Esophagus (tissue), 2 donors: ENCODE data around the gene UTP3. TPM values are rescaled to one million over a fixed set of nuclear protein-coding genes. Genes with fewer than 3 reads are reported as not detected.

Source experiments
- H3K27ac ChIP-seq, 2 donors: one replicate each; pipeline ENCODE4 v1.5.1; 2013; ENCODE audit warnings: low read depth in 2 of 2, mild to moderate bottlenecking in 2 of 2, inconsistent platforms in 1 of 2, low read length in 1 of 2, moderate library complexity in 1 of 2
- H3K27me3 ChIP-seq, 2 donors: one replicate each; pipeline ENCODE4 v1.6.1; 2013; ENCODE audit warnings: low read length in 2 of 2, control low read depth in 1 of 2, mild to moderate bottlenecking in 1 of 2; ENCODE audit not compliant: insufficient read depth in 2 of 2, control insufficient read depth in 1 of 2
- H3K36me3 ChIP-seq, 2 donors: one replicate each; pipeline ENCODE4 v1.6.1; 2013; ENCODE audit warnings: low read length in 1 of 2; ENCODE audit not compliant: control insufficient read depth in 2 of 2, insufficient read depth in 2 of 2
- H3K4me1 ChIP-seq, 2 donors: one replicate each; pipeline ENCODE4 v1.6.1; 2013; ENCODE audit warnings: low read length in 1 of 2; ENCODE audit not compliant: control insufficient read depth in 2 of 2, insufficient read depth in 2 of 2
- H3K4me3 ChIP-seq, 2 donors: one replicate each; pipeline ENCODE4 v1.5.1; 2013; ENCODE audit warnings: low read length in 2 of 2, mild to moderate bottlenecking in 2 of 2, low read depth in 1 of 2, moderate library complexity in 1 of 2
- H3K9me3 ChIP-seq, 2 donors: one replicate each; pipeline ENCODE4 v1.6.1; 2013; ENCODE audit warnings: mild to moderate bottlenecking in 2 of 2, low read depth in 1 of 2, low read length in 1 of 2, moderate library complexity in 1 of 2; ENCODE audit not compliant: control insufficient read depth in 2 of 2, insufficient read depth in 1 of 2
- WGBS, 2 donors: extraction: QIAGEN DNeasy Blood & Tissue Kit; methylation state at CpG; one replicate each; pipeline ENCODE4 v1.1.7; 2013; 5-methylcytosine and 5-hydroxymethylcytosine counted together
- polyA plus RNA-seq, 2 donors: library from polyadenylated mRNA; stranded (reverse); fragments of 200-250 nt; gene quantifications; one replicate each; pipeline ENCODE4 v1.2.3, GENCODE V29; 2013
- donor health status: healthy with polysubstance abuse.
- donor health status: Bipolar disorder and iron deficiency.

The UTP3 gene
- polyA plus RNA-seq, 2 donors: 19.9 to 24.2 TPM

DNA sequence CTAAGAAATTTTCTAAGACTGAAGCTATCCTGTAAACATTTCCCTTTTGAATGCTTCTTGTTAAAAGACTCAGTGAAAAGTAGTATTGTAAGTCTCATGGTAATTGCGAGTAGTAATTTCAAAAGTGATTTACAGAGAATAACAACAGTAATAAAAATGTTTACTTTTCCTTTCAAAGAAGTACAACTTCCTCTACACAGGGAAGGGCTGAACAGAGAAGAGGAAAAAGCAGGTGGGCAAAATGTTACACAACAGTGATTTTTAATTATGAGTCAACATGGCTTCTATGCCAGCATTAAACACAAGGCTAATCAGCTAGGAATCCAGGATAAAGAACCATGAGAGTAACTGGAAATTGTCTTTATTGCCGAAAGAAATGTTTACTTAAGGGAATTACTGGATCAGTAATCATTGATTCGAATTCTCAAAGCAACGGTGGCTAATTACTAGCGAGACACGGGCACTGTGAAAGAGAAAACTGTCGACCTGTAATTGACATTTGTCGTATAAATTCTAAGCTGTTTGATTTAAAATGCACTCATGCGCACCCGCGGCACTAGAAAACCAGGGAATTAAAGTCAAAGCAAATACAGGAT lies 15.4 kb downstream of the UTP3 start:
- Histone ChIP-seq H3K4me3 (peak overlapping the region; percentile 80 to 91), H3K4me1 (peaks cover 0 to 2% of the 10 kb centered on the region in 2 donors), H3K27ac (peak overlapping the region; percentile 92 to 99), H3K27me3 (no peaks in the 10 kb centered on the region), H3K9me3 (no peaks in the 10 kb centered on the region), H3K36me3 (no peaks in the 10 kb centered on the region)
- 4% methylated on average over 11 of the region's 11 CpGs for WGBS, 2 donors

- peak overlapping the region; percentile 92 to 99 for H3K27ac ChIP-seq
- no peaks in the 10 kb centered on the region for H3K9me3 ChIP-seq
- peak overlapping the region; percentile 80 to 91 for H3K4me3 ChIP-seq
- H3K27me3 ChIP-seq: no peaks in the 10 kb centered on the region
- peaks cover 0 to 2% of the 10 kb centered on the region in 2 donors for H3K4me1 ChIP-seq
- H3K36me3 ChIP-seq: no peaks in the 10 kb centered on the region
- 1% methylated on average over 32 to 58 of the region's 58 CpGs for WGBS, 2 donors
These were observed 16.0 kb downstream of the UTP3 start for GRCh38 chr4:70704215-70704930.

GRCh38 chr4:70704931-70705182 lies 16.5 kb downstream of the UTP3 start:
- WGBS, 2 donors: 0% methylated on average over 38 to 39 of the region's 39 CpGs
- no peaks in the 10 kb centered on the region for H3K36me3 ChIP-seq
- peaks cover 0 to 2% of the 10 kb centered on the region in 2 donors for H3K4me1 ChIP-seq
- H3K4me3 ChIP-seq: peak overlapping the region; percentile 80 to 91
- no peaks in the 10 kb centered on the region for H3K27me3 ChIP-seq
- peak overlapping the region; percentile 92 to 99 for H3K27ac ChIP-seq
- no peaks in the 10 kb centered on the region for H3K9me3 ChIP-seq

DNA sequence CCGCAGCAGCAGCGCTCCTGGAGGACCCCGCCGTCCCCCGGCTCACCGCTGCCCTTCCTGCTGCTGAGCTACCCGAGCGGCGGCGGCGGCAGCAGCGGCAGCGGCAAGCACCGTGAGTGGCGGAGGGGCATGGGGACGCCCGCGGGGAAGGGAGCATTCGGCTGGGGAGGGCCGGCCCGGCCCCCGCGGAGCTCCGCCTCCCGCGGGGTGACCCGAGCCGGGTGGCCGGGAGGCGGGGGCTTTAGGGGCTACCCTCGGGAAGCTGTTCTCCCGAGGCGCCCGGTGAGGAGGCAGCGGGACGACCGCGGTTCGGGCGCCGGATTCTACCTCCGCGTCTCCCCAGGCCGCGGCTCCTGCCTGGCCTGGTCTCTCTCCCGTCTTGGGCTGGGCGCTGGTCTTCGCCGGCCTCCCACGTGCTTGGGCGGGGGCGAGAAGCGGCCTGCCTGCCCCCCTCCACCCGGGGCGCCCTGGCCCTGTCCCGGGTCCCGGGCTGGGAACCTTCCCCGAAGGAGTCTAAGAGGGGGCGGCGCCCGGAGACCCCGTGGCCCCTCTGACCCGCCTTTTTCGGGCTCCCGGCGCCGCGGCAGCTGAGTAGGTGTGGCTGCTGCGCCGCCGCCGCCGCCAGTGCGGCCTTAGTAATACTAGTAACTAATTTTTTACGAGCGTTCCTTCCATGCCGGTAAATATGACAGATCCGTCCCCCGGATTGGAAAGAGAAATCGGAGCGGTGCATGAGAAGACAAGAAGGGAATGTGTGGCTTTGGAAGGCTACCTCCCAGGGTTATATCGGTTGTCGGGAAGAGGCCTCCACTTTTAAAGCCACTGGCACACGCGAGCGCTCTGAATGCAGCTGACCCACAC lies 17.1 kb downstream of the UTP3 start:
- Histone ChIP-seq H3K36me3 (no peaks in the 10 kb centered on the region), H3K9me3 (no peaks in the 10 kb centered on the region), H3K4me3 (peak overlapping the region; percentile 80 to 91), H3K27me3 (no peaks in the 10 kb centered on the region), H3K27ac (peak overlapping the region; percentile 92 to 99), H3K4me1 (peaks cover 0 to 2% of the 10 kb centered on the region in 2 donors)
- WGBS, 2 donors: 0 to 1% methylated on average over 54 to 86 of the region's 86 CpGs

- Histone ChIP-seq H3K27ac (peak overlapping the region; percentile 92 to 99), H3K36me3 (no peaks in the 10 kb centered on the region), H3K4me1 (peaks cover 0 to 2% of the 10 kb centered on the region in 2 donors), H3K9me3 (no peaks in the 10 kb centered on the region), H3K27me3 (no peaks in the 10 kb centered on the region), H3K4me3 (peak overlapping the region; percentile 80 to 91)
- WGBS, 2 donors: 8 to 10% methylated on average over 7 of the region's 7 CpGs
These were observed 17.7 kb downstream of the UTP3 start for GRCh38 chr4:70706044-70706461.

- H3K27ac ChIP-seq: peak overlapping the region; percentile 45 to 47
- no peaks in the 10 kb centered on the region for H3K27me3 ChIP-seq
- peaks cover 0 to 2% of the 10 kb centered on the region in 2 donors for H3K4me1 ChIP-seq
- H3K4me3 ChIP-seq: peak overlapping the region in 1 of 2 donors; percentile 91
- no peaks in the 10 kb centered on the region for H3K9me3 ChIP-seq
- no peaks in the 10 kb centered on the region for H3K36me3 ChIP-seq
- WGBS, 2 donors: 67 to 68% methylated on average over 1 of the region's 1 CpG
These were observed 18.2 kb downstream of the UTP3 start for GRCh38 chr4:70706516-70706915.

- WGBS, 2 donors: 72 to 76% methylated on average over 7 of the region's 7 CpGs
- Histone ChIP-seq H3K4me3 (no peak overlapping the region), H3K27ac (no peak overlapping the region), H3K27me3 (no peaks in the 10 kb centered on the region), H3K4me1 (peaks cover 0 to 2% of the 10 kb centered on the region in 2 donors), H3K9me3 (no peaks in the 10 kb centered on the region), H3K36me3 (no peaks in the 10 kb centered on the region)
These were observed 21.4 kb downstream of the UTP3 start for GRCh38 chr4:70709611-70710205.

GRCh38 chr4:70711599-70711998 lies 23.3 kb downstream of the UTP3 start:
- Histone ChIP-seq H3K27me3 (no peaks in the 10 kb centered on the region), H3K9me3 (no peaks in the 10 kb centered on the region), H3K36me3 (no peaks in the 10 kb centered on the region), H3K27ac (peak overlapping the region in 1 of 2 donors; percentile 5), H3K4me3 (no peak overlapping the region), H3K4me1 (peaks cover 0 to 2% of the 10 kb centered on the region in 2 donors)
- 69 to 75% methylated on average over 3 of the region's 3 CpGs for WGBS, 2 donors

GRCh38 chr4:70712150-70712549 lies 23.8 kb downstream of the UTP3 start:
- Histone ChIP-seq H3K27me3 (no peaks in the 10 kb centered on the region), H3K4me3 (no peak overlapping the region), H3K36me3 (no peaks in the 10 kb centered on the region), H3K9me3 (no peaks in the 10 kb centered on the region), H3K4me1 (peaks cover 0 to 1% of the 10 kb centered on the region in 2 donors), H3K27ac (no peak overlapping the region)
- 52 to 56% methylated on average over 3 of the region's 3 CpGs for WGBS, 2 donors
